Vagina (tissue), 2 donors: Measurements from ENCODE around the gene TMTC2.

Experiments
- POLR2A ChIP-seq, 2 donors: fragments of 450-650 bp; IDR thresholded peaks; one replicate each; pipeline ENCODE4 v1.6.1; 2017; ENCODE audit warnings: antibody characterized with exemption in 2 of 2, mild to moderate bottlenecking in 2 of 2, moderate library complexity in 2 of 2
- POLR2AphosphoS5 ChIP-seq, 2 donors: sonication (generic); formaldehyde crosslinking; IDR thresholded peaks; one replicate each; pipeline ENCODE4 v1.9.0; 2017; ENCODE audit warnings: antibody characterized with exemption in 2 of 2, mild to moderate bottlenecking in 2 of 2, low read depth in 1 of 2; ENCODE audit not compliant: insufficient read depth in 1 of 2
- TF ChIP-seq, protein P1 (sequence below), 3 experiments: fragments of 450-650 bp in 2 of 3; fragments of 200-600 bp in 1 of 3; sonication (generic) in 1 of 3; IDR thresholded peaks; one replicate each; pipeline ENCODE4 v1.5.1; 2017 to 2019; ENCODE audit warnings: antibody characterized with exemption in 3 of 3, mild to moderate bottlenecking in 2 of 3, moderate library complexity in 2 of 3

GRCh38 chr12:82685790-82686167 is 927 bp upstream of the TMTC2 start:
- no peak for TF ChIP-seq POLR2A (IDR thresholded peaks at IDR 0.05)
- TF ChIP-seq, protein P1, sequence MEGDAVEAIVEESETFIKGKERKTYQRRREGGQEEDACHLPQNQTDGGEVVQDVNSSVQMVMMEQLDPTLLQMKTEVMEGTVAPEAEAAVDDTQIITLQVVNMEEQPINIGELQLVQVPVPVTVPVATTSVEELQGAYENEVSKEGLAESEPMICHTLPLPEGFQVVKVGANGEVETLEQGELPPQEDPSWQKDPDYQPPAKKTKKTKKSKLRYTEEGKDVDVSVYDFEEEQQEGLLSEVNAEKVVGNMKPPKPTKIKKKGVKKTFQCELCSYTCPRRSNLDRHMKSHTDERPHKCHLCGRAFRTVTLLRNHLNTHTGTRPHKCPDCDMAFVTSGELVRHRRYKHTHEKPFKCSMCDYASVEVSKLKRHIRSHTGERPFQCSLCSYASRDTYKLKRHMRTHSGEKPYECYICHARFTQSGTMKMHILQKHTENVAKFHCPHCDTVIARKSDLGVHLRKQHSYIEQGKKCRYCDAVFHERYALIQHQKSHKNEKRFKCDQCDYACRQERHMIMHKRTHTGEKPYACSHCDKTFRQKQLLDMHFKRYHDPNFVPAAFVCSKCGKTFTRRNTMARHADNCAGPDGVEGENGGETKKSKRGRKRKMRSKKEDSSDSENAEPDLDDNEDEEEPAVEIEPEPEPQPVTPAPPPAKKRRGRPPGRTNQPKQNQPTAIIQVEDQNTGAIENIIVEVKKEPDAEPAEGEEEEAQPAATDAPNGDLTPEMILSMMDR (IDR thresholded peaks at IDR 0.05) = peak; percentile 75 to 92 (median 75)
- peak in 1 of 2 donors; percentile 13 for TF ChIP-seq POLR2AphosphoS5 (IDR thresholded peaks at IDR 0.05; ENCODE audit: insufficient read depth in 1 of 2, low read depth in 1 of 2)
